HG03469 (cell line): ENCODE results near the gene TRUB2.

Source experiments
- ATAC-seq: cut with Tn5 transposase; IDR thresholded peaks from one replicate; pipeline ENCODE4 v1.9.1; 2021; ENCODE audit warnings: mild to moderate bottlenecking, moderate library complexity, moderate number of reproducible peaks; ENCODE audit not compliant: unreplicated experiment

Gene TRUB2, protein sequence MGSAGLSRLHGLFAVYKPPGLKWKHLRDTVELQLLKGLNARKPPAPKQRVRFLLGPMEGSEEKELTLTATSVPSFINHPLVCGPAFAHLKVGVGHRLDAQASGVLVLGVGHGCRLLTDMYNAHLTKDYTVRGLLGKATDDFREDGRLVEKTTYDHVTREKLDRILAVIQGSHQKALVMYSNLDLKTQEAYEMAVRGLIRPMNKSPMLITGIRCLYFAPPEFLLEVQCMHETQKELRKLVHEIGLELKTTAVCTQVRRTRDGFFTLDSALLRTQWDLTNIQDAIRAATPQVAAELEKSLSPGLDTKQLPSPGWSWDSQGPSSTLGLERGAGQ

DNA sequence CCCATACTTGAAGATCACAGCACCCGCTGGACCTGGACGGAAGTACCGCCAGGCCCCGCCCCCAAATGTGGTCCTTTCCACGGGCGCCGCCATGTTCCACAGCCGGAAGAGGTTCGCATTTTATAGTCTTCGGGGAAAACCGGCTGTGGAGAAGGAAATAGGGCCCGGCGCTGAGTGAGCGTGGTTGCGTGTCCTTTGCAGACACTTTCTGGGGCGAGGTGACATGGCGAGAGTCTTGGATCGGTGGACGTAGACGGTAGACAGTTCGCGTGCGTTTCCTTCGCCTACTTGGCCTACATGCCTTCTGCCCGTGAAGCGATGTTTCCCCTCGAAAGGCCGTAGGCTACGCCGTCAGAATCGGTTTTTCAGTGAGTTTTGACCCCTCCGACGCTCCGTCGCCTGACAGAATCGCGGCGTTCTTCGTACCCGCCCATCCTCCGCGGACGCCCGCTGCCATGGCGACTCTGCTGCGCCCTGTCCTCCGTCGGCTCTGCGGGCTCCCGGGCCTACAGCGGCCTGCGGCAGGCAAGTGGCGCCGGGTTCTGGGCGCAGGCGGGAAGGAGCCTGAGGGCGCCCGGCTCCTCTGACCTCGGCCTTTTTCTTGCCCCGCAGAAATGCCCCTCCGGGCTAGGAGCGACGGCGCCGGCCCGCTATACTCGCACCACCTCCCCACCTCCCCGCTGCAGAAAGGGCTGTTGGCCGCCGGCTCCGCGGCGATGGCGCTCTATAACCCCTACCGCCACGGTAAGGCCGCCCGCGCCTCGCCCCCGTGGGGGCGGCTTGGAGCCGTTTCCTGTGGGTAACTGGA, at the start of gene TRUB2, which contains the start of gene COQ4:
Gene TRUB2, minus strand, starts transcription at position 44 of the 808 bp plus-strand sequence. Its CDS starts 39 bp downstream, at position 5.
Gene COQ4, plus strand, starts transcription at position 436 of the 808 bp plus-strand sequence. Its CDS starts 20 bp downstream, at position 456.
- peak; percentile 49 for ATAC-seq

DNA sequence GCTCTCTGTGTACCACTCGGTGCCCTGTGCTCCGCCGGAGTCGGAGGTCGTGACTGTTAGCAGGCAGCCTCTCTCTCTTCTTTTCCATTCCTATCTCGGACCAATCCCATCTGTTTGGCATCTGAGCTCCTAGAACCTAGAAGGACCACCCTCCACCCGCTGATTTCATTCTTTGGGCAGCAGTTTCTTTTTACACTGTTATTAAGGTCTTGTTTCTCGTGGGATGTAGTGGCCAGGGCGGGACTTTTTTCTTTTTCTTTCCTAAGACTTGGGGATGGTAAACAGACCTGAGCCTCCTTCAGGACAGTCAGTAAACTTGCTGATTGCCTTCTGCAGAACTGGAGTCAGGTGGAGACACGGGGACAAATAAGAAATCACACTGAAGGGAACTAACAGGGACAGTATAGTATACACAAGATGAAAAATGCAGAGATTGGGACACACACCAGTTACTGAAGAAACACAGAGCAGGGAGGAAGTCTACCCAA, 49.4 kb upstream of the TRUB2 start:
- ATAC-seq = no peak

DNA sequence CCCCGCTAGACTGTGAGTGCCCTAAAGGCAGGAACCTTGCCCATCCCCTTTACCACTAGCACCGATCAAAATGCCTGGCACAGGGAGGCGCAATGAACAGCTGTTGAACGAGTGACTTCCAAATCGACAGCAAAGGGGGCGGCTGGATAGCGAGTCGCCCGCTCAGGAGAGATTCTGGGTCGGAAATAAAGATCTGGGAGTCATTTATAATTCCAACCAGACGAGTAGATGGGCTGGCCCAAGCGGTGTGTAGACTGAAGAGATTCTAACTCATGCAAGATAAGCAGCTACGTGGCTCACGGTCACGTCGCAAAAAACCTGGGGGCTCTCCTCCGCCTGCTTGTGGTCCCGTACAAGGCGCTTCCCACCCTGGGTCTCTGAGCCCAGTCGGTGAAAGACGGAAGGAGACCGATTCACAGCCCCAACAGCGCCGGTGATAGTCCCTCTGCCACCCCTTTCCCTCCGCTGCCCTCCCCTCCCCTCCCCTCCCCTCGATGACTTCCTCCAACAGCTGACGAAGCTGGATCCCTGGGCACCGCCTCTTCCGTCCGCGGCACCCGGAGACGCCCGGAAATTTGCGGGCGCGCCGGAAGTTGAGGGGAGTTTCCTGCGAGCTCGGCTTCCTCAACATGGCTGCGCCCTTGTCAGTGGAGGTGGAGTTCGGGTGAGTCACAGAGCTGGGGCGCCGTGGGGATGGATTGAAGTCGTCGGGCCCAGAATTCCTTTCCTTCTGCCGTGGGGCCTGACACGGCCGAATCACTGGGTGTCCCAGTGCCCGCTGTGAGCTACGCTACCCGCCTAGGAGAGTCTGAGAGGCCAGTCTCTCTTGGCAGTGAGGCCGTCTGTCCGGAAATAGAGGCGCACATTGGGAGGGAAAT, 48.7 kb upstream of the TRUB2 start, which contains the start of gene URM1:
Gene URM1, plus strand, starts transcription at position 623 of the 878 bp plus-strand sequence. Its CDS starts 7 bp downstream, at position 630.
- peak; percentile 69 for ATAC-seq

DNA sequence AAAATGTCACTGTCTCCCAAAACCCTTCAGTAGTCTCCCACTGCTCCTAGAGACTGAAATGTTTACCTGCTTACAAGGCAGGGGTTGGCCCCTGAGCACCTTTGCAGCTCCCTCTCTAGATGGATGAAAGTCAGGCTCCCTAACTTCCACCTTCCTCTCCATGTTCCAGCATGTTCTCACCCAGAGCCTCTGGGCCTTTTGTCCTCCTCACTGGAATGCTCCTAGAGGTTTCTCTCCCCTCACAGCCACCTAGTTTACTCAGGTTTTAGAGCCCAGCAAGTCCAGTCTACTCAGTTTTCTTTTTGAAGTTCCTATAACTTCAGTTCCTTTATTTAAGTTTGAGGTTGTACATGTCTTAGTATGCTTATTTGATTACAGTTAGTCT, 48.1 kb upstream of the TRUB2 start:
- ATAC-seq = no peak

DNA sequence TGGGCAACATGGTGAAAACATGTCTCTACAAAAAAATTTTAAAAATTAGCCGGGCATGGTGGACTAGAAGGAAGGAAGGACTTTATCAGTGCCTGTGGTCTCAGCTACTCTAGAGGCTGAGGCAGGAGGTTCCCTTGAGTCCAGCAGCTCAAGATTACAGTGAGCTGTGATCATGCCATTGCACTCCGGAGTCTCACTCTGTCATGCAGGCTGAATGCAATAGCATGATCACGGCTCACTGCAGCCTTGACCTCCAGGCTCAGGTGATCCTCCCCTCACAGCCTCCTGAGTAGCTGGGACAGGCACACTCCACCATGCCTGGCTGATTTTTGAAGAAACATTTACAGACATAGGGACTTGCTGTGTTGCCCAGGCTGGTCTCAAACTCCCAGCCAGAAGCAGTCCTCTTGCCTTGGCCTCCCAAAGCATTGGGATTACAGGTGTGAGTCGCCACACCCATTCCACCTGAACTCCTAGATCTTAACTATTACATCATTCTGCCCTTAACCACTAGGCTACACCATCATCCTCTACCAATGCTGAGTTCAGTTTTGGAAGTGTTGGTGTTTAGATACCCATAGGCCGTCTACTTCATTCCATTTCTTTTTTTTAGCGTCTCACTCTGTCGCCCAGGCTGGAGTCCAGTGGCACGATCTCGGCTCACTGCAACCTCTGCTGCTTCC, 46.9 kb upstream of the TRUB2 start:
- no peak for ATAC-seq

DNA sequence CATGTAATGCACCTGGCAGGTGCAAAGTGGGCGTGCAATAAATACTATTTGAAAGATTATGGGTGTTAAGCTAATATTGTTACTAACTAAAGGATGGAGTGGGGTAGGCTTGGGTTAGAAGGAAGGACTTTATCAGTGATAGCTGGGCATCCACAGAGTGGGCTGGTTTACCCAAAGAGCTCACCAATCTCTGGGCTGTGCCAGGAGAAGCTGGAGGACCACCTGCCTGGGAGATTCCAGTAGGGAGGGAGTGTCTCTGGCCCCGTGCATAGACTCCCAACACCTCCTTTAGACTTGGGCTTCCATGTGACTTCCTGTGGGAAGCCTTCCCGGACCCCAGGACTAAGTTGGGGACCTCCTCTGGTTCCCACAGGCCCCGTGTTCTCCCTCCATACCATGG, 43.3 kb upstream of the TRUB2 start:
- ATAC-seq = no peak

DNA sequence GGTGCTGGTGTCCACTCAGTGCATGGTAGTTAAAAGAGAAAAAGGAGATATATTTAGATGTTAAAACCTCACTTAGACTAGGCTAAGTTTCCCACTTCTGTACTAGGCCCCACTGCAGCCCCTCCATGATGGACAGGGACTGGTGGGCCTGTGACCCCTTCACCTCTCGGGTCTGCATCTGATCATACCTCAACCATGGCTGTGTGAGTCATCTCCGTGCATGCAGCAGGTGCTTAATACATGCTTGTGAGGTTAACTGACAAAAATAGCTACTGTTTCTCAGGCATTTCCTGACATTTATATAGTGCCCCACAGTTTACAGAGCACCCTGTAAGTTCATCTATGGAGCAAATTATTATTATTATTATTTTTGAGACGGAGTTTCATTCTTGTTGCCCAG, 40.5 kb upstream of the TRUB2 start:
- no peak for ATAC-seq

DNA sequence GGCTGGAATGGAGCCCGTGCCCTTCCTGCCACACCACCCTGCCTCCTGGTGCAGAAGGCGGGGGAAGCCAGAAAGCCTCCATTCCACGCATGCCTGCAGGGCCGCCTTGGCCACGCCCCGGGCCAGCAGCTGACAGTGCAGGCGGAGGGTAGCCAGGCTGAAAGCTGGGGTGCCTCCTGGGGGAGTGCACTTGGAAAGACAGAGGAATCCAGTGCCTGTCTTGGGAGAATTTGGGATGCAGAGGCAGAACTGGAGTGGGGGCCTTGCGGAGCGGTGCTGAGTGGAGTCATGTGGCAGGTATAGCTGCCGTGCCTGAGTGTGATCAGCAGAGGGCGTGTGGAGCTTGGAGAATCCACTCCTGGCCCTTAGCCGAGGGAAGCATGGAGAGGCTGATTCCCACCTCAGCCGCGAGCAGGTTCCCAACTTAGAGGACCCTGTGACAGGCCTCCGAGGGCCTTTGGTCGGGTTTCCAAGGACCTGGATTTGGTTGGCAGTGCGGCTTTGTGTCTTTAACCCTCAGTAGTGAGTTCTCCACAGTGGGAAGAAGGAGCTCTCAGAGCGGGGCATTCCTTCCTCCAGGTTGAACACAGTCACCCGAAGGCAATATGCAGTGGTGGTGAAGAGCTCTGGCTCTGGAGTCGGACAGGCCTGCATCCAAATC, 39.9 kb upstream of the TRUB2 start:
- ATAC-seq = no peak

DNA sequence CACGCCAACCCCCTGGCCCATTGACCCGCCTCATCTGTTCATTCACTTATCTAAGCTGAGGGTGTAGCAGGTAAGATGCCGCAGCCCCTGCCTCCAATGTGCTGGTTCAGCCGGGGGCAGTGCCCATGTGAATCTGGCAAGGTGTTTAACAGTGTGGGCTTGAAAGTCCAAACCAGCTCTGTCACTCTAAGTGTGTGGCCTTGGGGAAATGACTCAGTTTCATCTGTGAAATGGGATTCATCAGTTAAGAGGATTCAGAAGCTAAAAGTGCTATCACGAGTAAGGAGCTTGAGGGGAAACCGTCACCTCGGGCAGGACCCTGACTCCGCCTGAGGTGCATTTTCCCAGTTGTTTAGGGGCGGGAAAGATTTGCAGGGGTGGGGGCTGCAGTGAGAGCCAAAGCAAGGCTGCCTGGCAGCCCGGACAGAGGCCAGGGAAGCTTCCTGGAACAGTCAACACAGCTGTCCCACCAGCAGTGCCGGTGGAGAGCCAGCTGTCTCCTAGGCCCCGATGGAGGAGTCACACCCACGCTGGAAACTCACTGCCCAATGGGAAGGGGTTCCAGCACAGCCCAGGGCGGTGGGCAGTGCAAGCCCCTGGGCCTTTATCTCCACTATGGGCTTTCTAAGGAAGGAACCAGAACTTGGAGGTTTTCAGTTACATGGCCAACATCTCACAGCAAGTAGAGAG, 39.2 kb upstream of the TRUB2 start:
- no peak for ATAC-seq

DNA sequence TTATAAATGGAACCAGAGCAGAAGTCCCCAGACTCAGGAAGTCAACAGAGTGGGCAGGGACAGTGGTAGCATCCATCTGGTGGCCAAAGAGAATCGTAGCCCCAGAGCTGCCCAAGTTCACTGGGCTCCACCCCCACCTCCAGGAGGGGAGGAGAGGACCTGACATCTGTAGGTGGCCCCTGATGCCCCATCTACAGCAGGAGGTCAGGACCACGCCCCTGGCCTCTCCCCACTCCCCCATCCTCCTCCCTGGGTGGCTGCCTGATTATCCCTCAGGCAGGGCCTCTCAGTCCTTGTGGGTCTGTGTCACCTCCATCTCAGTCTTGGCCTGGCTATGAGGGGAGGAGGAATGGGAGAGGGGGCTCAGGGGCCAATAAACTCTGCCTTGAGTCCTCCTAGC, 38.6 kb upstream of the TRUB2 start:
- ATAC-seq = no peak

DNA sequence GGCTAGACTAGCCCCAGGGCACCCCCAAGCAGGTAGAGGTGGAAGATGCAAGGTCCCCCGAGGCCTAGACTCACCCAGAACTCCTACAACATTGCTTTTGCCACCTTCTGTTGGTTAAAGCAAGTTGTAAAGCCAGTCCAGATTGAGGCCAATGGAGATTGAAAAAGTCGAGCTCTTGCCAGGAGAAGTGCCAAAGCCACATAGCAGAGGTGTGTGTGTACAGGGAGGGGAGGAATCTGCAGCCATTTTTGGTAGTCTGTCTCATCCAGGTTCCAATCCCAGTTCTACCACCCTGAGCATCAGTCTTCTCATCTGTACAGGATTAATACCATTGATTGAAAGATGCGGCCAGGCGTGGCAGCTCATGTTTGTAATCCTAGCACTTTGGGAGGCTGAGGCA, 36.6 kb upstream of the TRUB2 start:
- no peak for ATAC-seq

DNA sequence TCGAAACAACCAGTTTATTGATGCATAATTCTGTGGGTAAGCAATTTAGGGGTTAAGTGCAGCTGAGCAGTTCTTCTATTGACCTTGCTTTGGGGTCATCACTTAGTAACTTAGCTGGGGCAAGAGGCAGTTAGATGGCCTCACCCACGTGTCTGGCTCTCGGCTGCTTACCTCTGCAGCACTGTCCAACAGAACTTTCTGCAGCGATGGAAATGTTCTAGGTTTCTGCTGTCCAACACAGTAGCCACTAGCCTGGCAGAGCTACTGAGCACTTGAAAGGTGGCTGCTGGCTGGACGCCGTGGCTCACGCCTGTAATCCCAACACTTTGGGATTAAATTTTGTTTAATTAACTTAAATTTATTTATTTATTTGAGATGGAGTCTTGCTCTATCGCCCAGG, 35.8 kb upstream of the TRUB2 start:
- ATAC-seq = no peak

DNA sequence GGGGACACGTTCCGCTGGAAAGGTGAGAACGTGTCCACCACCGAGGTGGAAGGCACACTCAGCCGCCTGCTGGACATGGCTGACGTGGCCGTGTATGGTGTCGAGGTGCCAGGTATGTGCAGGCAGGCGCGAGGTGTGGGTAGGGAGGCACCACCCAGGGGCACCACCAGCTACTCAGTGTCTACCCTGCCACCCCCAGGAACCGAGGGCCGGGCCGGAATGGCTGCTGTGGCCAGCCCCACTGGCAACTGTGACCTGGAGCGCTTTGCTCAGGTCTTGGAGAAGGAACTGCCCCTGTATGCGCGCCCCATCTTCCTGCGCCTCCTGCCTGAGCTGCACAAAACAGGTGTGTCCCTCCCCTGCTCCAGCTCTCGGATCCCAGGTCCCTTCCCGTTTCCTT, 33.2 kb upstream of the TRUB2 start:
- ATAC-seq = no peak

DNA sequence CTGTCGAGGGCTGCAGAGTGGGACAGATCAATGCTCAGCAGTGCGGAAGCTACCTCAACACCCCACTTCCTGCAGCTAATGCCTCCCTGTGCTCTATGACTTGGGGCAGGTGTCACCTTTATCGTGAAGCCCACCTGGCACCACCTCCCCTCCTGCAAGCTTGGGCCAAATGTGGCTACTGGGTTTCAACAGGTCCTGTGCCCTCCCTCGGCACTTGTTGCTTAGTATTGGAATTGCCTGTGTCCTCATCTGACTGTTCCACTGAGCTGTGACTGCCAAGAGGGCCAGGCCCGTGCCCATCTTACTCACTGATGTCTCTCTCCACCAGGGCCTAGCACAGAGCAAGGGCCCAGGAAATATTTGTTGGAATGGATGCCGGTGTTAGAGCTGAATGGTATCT, 27.5 kb upstream of the TRUB2 start:
- no peak for ATAC-seq

DNA sequence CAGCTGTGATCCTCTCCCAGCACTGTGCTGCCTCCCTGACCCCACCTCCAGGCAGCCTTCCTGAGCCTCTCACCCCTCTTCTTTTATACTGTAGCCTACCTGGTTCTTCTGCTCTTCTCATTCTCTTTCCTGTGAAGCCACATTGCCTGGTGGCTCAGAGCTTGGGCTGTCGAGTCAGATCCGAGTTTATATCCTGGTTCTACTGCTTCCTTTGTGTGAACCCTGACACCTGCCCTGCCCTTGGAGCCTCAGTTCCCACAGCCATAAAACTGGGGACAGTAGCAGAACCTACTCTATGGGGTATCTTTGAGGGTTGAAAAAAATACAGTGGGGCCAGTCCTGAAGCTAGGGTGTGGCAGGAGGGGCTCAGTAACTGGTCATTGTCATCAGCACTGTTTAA, 26.9 kb upstream of the TRUB2 start:
- ATAC-seq = no peak

DNA sequence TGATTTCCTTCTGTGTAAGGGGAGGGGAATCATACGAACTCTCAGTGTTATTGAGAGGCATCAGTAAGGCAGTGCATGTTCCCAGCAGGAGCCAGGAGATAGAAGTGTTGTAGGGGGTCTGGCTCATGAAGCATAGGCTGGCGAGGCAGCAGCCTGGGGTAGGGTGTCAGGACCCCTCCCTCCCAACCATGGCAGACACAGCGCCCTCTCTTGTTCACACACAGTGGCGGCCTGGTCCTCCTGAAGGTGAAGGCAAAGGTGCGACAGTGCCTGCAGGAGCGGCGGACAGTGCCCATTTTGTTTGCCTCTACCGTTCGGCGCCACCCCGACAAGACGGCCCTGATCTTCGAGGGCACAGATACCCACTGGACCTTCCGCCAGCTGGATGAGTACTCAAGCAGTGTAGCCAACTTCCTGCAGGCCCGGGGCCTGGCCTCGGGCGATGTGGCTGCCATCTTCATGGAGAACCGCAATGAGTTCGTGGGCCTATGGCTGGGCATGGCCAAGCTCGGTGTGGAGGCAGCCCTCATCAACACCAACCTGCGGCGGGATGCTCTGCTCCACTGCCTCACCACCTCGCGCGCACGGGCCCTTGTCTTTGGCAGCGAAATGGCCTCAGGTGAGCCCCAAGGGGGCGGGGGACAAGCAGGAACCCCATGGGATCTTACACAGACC, 22.8 kb upstream of the TRUB2 start:
- ATAC-seq = no peak

DNA sequence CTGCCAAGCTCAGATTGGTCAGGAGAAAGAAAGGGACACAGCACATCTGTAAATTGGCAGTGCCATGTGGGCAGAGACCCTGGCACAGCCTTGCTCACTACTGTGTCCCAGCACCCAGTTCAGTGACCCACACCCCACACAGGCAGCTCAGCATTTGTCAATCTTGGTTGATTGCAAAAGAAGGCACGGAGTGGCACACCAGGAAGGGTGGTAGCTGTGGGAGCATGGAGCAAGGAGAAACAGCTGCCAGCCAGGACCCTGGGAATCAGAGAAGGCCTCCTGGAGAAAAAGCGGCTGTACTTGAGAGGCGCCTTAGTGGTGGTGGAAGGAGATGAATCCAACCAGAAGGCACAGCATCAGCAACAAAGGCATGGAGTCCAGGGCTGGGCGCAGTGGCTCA, 21.6 kb upstream of the TRUB2 start:
- ATAC-seq = no peak

DNA sequence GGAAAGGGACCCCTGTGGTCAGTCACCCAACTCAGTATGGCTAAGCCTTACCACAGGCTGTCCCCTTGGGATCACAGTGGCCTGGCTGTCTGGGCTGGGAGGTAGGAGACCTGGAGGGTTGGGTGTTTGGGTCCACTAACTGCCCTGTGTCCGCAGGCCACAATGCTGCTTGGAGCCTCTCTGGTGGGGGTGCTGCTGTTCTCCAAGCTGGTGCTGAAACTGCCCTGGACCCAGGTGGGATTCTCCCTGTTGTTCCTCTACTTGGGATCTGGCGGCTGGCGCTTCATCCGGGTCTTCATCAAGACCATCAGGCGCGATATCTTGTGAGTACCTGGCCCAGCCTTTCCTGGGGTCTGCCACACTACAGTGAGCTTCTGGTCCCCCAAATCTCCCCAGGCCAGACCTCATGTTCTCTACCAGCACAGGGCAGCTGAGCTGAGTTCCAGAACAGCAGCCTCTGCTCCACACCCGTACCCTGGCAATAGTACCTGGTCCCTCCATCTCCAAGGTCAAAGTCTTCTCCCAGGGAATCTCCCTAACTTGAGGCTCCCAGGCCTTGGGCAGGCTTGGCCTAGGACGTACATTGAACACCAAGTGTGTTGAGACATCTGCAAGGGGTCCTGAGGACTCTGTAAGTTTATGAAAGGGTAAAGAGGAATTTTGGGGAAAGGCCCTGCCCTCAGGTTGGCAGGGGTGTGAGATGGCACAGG, 20.9 kb upstream of the TRUB2 start:
- no peak for ATAC-seq
